Right lobe of liver (tissue), 6 donors: ENCODE data around the gene ADARB2. TPM values are rescaled to one million over a fixed set of nuclear protein-coding genes. Genes with fewer than 3 reads are reported as not detected.
"Not testable (repeated sequence)": the region's sequence is repeated elsewhere in the genome, so short reads cannot be mapped to it uniquely, and the experiment has no call there.

Experiments
- ATAC-seq, 4 donors: fragments of 200-7000 bp; cut with Tn5 transposase; one replicate each; pipeline ENCODE4 v1.9.1; 2020; ENCODE audit warnings: mild to moderate bottlenecking in 4 of 4, moderate library complexity in 4 of 4
- DNase-seq, 3 donors: peaks; one replicate each; pipeline ENCODE4 v3.0.0-alpha.2; 2020
- H3K27ac ChIP-seq, 3 donors: fragments of 200-600 bp; one replicate each; pipeline ENCODE4 v1.8.0; 2022
- H3K27me3 ChIP-seq, 2 donors: fragments of 200-600 bp; one replicate each; pipeline ENCODE4 v1.8.0; 2022
- H3K36me3 ChIP-seq, 4 donors: fragments of 200-600 bp; sonication (generic) in 1 of 4; one replicate each; pipeline versions ENCODE4 v1.5.1 to v1.8.0; 2017 to 2022; ENCODE audit warnings: control low read depth in 1 of 4
- H3K4me1 ChIP-seq, 4 donors: fragments of 200-600 bp; sonication (generic) in 1 of 4; one replicate each; pipeline versions ENCODE4 v1.5.1 to v1.8.0; 2017 to 2022; ENCODE audit warnings: control low read depth in 1 of 4
- H3K4me3 ChIP-seq, 3 donors: fragments of 200-600 bp; one replicate each; pipeline ENCODE4 v1.8.0; 2022
- H3K9me3 ChIP-seq, 4 donors: fragments of 200-600 bp; sonication (generic) in 1 of 4; one replicate each; pipeline versions ENCODE4 v1.5.1 to v1.8.0; 2017 to 2022; ENCODE audit warnings: control low read depth in 1 of 4
- POLR2A ChIP-seq: fragments of 450-650 bp; IDR thresholded peaks from one replicate; pipeline ENCODE4 v1.6.1; 2017; ENCODE audit warnings: antibody characterized with exemption, mild to moderate bottlenecking
- WGBS: methylation state at CpG from one replicate; pipeline ENCODE4 v1.1.6; 2018; ENCODE audit warnings: low coverage, low lambda C conversion rate; ENCODE audit not compliant: insufficient coverage; ENCODE audit errors: missing lambda C conversion rate; 5-methylcytosine and 5-hydroxymethylcytosine counted together
- intact Hi-C, 2 donors: fragments of 100-400 bp; cut with DNase I; formaldehyde crosslinking; loops; one replicate each; pipeline versions ENCODE4 v1.11.2 to v1.14.1; 2022
- total RNA-seq, 6 experiments: library from RNA; depleted of rRNA in 2 of 6; stranded (reverse); fragments of >200 nt in 2 of 6; fragmentation: NEBNext Ultra II Directional in 3 of 6; extraction: Animal tissue kit (Norgen Biotek cat#: 25700) in 3 of 6; gene quantifications; one replicate each; pipeline versions ENCODE4 v1.1.0 to v1.2.4, GENCODE V29; 2016 to 2023
- TF ChIP-seq, protein P1 (sequence below), 4 donors: fragments of 200-600 bp in 3 of 4; fragments of 450-650 bp in 1 of 4; IDR thresholded peaks; one replicate each; pipeline versions ENCODE4 v1.5.1 to v1.8.0; 2016 to 2022; ENCODE audit warnings: antibody characterized with exemption in 4 of 4, mild to moderate bottlenecking in 2 of 4
- donor health status: DM: no; HTN: yes; CAD: no.
- donor health status: DM: no; HTN: no; CAD: no.
- donor health status: DM: no; HTN: no; CAD: no.
- donor health status: DM: no; HTN: yes; CAD: no.
- donor health status: DM: no; HTN: yes; CAD: no.

Gene ADARB2
- total RNA-seq, 6 experiments from 2014 or later = 0.07 to 0.68 (median 0.42) TPM

GRCh38 chr10:1229574-1229973 lies 507.8 kb downstream of the ADARB2 start:
- intact Hi-C loops = no loop called here
- 80% methylated on average over 9 of the region's 10 CpGs for WGBS
- H3K27me3 ChIP-seq = no peaks in the 10 kb centered on the region

DNA sequence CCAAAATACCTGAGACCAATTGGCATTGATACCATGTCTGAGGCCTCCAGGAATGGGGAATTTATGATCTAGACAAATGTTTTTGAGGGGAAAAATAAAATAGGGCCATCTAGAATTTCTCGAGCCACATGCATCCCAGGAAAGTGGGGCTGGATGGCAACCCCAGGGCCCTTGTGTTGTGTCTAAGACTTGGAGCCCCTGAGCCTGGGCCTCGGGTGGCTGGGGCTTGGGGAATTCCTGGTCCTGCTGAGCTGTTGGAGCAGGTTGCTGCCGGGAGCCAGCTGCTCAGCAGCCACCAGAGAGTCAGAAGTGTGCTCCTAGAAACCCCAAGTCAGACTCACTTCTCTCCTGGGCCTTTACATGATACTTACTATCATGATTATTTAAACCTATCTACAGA lies 508.2 kb downstream of the ADARB2 start:
- WGBS = no CpG with 5 or more reads among the region's 3 CpGs
- intact Hi-C loops = no loop called here

More at GRCh38 chr10:1229574-1229973, 507.8 kb downstream of the ADARB2 start:
- DNase-seq = no peak
- Histone ChIP-seq H3K4me1 (no peaks in the 10 kb centered on the region), H3K4me3 (no peak overlapping the region), H3K27ac (no peak overlapping the region), H3K36me3 (no peaks in the 10 kb centered on the region), H3K9me3 (no peaks in the 10 kb centered on the region)
- no peak for TF ChIP-seq POLR2A
- TF ChIP-seq, protein P1, sequence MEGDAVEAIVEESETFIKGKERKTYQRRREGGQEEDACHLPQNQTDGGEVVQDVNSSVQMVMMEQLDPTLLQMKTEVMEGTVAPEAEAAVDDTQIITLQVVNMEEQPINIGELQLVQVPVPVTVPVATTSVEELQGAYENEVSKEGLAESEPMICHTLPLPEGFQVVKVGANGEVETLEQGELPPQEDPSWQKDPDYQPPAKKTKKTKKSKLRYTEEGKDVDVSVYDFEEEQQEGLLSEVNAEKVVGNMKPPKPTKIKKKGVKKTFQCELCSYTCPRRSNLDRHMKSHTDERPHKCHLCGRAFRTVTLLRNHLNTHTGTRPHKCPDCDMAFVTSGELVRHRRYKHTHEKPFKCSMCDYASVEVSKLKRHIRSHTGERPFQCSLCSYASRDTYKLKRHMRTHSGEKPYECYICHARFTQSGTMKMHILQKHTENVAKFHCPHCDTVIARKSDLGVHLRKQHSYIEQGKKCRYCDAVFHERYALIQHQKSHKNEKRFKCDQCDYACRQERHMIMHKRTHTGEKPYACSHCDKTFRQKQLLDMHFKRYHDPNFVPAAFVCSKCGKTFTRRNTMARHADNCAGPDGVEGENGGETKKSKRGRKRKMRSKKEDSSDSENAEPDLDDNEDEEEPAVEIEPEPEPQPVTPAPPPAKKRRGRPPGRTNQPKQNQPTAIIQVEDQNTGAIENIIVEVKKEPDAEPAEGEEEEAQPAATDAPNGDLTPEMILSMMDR (IDR thresholded peaks at IDR 0.05) = no peak
- ATAC-seq = no peak

DNA sequence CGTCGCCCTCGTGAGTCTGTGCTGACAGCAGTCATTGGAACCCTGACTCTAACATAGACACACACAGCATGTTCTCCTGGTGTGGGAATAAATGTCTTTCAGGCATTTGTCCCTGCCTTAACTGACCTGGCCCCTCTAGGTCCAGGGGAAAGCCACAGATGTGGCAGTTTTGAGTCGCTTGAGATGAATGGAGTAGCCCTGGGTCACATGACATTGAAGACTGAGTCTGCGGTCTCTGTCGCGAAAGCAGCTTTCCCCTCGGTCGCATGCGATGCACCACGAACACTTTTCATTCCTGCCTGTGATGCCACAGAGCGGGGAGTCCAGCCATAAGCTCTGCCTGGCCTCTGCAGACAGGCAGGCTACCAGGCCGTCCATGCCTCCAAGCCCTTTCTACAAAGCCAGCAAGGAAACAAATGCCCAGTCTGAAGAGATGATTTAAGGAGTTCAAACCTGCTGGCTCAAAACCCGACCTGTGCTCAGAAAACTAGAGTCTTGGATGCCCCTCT lies 508.8 kb downstream of the ADARB2 start:
- Histone ChIP-seq H3K9me3 (no peaks in the 10 kb centered on the region), H3K27ac (no peak overlapping the region), H3K27me3 (no peaks in the 10 kb centered on the region), H3K36me3 (no peaks in the 10 kb centered on the region), H3K4me1 (no peaks in the 10 kb centered on the region), H3K4me3 (no peak overlapping the region)
- TF ChIP-seq, protein P1 (IDR thresholded peaks at IDR 0.05) = no peak
- no peak for TF ChIP-seq POLR2A
- DNase-seq (no peak), ATAC-seq (no peak)
- 81% methylated on average over 10 of the region's 14 CpGs for WGBS
- intact Hi-C loops = no loop called here

More for the DNA sequence above, 508.2 kb downstream of the ADARB2 start:
- no peak overlapping the region for H3K4me3 ChIP-seq
- H3K27me3 ChIP-seq = no peaks in the 10 kb centered on the region
- no peaks in the 10 kb centered on the region for H3K36me3 ChIP-seq
- H3K4me1 ChIP-seq = no peaks in the 10 kb centered on the region
- no peaks in the 10 kb centered on the region for H3K9me3 ChIP-seq
- no peak for ATAC-seq
- DNase-seq = no peak
- no peak for TF ChIP-seq POLR2A
- TF ChIP-seq, protein P1 (IDR thresholded peaks at IDR 0.05) = no peak
- H3K27ac ChIP-seq = no peak overlapping the region

DNA sequence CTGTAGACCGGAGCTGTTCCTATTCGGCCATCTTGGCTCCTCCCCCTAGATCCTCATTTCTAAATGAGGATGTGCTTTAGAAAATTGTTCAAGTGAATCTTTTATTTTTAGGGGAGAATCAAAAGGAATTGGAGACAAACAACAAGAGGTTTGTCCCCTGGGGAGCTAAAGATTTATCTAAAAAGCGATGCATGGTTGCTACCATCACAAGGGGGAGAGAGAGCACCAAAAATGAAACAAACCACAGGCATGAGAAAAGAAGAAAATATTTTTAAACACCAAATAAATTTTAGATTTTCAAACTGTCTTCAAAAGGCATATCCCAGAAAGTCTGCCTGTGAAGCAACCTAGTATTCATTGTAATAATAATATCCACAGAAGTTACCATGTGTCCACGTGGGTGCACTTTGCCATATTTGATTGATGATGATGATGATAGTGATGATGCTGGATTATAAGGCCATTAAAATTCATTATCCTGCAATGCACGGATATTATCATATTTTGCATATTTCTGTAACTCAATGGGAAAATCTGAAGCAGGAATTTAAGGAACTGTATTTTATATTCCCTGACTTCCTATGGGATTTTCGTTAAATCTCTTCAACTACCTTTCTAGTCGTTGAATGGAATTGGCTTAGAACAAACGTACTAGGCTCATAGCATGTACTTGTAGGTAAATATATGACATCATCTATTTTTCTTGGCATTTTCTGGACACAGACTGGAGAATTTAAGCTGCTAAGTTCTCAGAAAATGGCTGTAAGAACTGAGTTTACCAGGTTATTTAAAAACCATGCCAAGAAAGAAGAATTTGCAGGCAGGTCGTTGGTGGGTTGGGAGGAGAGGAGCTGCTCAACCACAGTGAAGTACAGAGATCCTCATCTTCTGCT lies 509.6 kb downstream of the ADARB2 start:
- TF ChIP-seq, protein P1 (IDR thresholded peaks at IDR 0.05) = no peak
- no peak for TF ChIP-seq POLR2A
- no peak for ATAC-seq
- DNase-seq = no peak
- intact Hi-C loops = no loop called here
- no peak overlapping the region for H3K4me3 ChIP-seq
- WGBS = 49% methylated on average over 9 of the region's 9 CpGs
- no peaks in the 10 kb centered on the region for H3K36me3 ChIP-seq
- H3K4me1 ChIP-seq = no peaks in the 10 kb centered on the region
- no peak overlapping the region for H3K27ac ChIP-seq
- no peaks in the 10 kb centered on the region for H3K9me3 ChIP-seq
- H3K27me3 ChIP-seq = no peaks in the 10 kb centered on the region

DNA sequence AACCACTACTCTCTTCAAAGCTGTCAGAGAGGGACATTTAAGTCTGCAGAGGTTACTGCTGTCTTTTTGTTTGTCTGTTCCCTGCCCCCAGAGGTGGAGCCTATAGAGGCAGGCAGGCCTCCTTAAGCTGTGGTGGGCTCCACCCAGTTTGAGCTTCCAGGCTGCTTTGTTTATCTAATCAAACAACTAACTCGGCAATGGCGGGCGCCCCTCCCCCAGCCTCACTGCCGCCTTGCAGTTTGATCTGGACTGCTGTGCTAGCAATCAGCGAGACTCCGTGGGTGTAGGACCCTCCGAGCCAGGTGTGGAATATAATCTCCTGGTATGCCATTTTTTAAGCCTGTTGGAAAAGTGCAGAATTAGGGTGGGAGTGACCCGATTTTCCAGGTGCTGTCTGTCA lies 510.4 kb downstream of the ADARB2 start:
- DNase-seq, intact Hi-C loops, H3K4me1 ChIP-seq, ATAC-seq, H3K27me3 ChIP-seq, H3K36me3 ChIP-seq, H3K9me3 ChIP-seq, H3K27ac ChIP-seq, H3K4me3 ChIP-seq: not testable (repeated sequence)
- WGBS = 16% methylated on average over 7 of the region's 8 CpGs

- 3% methylated on average over 1 of the region's 1 CpG for WGBS
- H3K27ac ChIP-seq, intact Hi-C loops, H3K4me3 ChIP-seq, DNase-seq, ATAC-seq, H3K36me3 ChIP-seq, H3K27me3 ChIP-seq, H3K9me3 ChIP-seq, H3K4me1 ChIP-seq: not testable (repeated sequence)
Observed at GRCh38 chr10:1219874-1220273, 517.5 kb downstream of the ADARB2 start.
